GF-D8 (cell line): ENCODE measurements around the gene WWOX.

Source experiments
- DNase-seq: peaks from one replicate; lab custom pipeline; 2025; lab: John Stamatoyannopoulos, UW

The WWOX gene

DNA sequence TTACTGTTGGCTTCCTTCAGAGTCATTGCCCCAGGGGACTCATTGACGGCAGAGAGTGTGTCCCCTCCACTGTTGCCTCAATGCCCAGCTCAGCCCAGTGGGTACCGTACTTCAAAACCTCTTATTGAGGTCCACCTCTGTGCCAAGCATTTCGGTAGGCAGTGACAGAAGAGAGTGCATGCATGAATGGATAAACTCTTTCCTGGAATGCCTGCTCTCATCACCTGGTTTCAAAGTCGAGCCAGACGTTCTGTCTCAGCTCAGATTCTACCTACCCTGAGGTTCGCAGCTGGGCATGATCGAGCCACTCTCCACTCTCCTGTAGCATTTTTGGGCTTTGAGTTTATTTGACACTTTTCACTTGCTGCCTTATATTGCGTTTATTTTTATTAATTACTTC is 854.1 kb downstream of the WWOX start:
- no peak for DNase-seq

DNA sequence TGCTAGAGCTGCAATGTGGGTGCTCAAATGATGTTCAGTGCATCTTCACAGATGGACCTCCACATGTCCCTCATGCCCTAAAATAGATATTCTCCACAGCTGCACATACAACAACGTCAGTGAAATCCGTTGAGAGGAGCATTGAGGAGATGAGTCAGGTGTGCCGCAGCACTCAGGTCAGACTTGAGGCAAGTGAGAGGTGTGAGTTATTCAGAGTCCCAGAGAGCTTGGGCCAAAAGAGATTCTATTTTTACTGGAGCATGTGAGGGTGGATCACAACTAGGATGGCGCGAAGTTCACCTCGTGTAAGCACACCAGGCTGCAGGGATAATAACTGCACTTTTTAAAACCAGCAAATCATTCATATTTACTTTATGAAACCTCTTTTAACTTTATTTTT is 855.8 kb downstream of the WWOX start:
- no peak for DNase-seq

DNA sequence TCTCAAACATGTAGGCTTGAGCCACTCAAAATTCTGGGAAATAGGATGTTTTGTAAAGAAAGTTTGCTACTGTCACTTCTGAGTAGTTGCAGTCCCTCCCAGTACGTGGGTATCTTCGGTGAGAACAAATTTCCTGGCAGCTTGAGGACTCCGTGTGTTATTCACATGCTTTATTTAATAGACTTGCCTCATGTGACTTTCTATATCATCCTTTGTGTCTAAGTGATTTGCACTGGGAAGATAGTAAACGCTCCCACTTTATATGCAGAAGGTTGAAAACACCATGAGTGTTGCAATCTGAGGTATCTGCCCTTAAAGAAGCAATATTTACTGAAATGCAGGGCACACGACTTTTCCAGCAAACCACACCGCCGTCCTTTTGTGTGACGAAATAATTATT is 857.4 kb downstream of the WWOX start:
- no peak for DNase-seq

DNA sequence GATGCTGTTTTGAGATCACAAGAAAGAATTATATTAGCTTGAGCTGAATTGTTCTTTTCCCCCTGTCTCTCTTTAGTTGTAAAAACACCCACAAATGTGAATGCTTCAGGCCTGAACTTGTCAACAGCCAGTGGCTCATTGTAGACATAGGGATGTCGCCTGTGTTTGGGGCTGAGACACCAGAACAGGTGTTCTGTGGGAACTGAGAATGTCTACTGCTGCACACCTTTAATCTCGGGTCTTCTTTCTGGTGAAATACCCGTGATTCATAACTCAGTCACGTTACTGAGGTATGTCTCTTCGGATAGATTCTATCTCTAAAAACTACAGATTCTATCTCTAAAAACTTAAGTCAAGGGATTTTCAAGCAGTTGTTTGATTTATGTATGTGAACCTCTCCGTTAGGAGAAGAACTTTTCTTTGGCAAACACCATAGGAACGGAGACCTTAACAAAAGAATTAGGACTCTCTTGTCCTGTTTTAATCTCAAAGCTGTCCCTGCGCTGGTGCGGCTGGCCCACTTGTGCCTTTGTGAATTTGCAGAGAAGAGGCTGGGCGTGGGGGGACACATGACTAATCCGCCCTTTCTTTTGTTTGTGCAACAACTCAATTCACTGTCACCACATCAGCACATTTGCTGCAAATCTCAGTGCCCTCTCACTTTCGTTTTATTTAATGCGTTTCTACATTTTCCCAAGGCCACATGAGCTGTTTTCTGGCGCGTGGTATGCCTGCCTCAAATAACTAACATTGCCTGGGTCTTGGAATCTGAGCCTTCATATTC is 858.1 kb downstream of the WWOX start:
- DNase-seq, result no peak

DNA sequence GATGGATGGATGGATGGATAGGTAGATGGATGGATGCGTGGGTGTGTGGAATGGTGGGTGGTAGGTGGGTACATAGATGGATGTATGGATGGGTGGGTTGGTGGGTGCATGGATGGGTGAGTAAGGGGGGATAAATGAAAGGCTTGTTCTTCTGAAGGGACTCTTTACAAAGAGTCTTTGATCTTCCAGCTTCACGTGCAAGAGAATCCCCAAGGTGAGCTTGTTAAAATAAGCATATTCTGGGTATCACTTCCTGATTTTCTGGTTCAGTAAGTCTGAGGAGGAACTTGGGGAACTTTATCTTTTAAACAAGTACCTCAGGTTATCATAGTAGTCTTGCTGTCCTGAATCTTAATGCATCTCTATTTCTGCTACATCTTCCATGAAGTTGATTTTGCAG is 862.0 kb downstream of the WWOX start:
- DNase-seq, result no peak

GRCh38 chr16:78962457-78962929 is 863.0 kb downstream of the WWOX start:
- no peak for DNase-seq

GRCh38 chr16:78967948-78968347 is 868.5 kb downstream of the WWOX start:
- DNase-seq, result no peak

DNA sequence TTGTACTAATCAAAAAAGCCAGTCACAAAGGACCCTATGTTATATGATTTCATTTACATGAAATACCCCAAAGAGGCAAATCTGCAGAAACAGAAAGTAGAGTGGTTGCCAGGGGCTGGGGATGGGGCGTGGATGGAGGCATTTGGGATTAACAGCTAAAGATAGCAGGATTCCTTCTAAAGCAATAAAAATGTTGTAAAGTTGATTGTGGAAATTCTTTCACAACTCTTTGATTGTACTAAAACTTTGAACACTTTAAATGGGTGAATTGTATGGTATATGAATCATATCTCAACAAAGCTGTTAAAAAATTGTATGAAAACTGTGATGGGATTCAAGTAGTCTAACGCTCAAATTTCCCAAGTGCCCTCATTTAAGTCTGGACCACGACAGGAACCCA is 870.3 kb downstream of the WWOX start:
- no peak for DNase-seq

- no peak for DNase-seq
These were observed 871.2 kb downstream of the WWOX start for GRCh38 chr16:78970650-78971049.

- no peak for DNase-seq
These were observed 872.6 kb downstream of the WWOX start for GRCh38 chr16:78972006-78972405.

DNA sequence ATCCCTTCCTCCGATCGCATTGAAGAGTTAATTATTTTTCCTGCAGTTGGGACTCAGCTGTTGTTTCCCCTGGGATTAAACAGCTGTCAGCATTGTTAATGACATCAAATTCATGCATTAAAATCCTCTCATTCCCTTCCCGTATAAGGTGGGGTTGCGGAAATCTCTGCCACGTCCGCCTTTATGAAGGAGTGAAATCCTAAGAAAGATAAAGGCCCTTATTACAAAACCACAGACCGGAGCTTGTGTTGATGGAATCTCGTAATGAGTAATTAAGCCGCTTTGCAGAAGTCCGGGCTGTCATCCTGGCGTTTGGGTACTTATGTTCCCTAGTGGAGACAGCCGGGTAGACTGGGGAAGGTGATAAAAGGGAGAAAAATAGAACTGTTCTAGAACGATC is 873.5 kb downstream of the WWOX start:
- no peak for DNase-seq

GRCh38 chr16:78976212-78976611 is 876.8 kb downstream of the WWOX start:
- no peak for DNase-seq

DNA sequence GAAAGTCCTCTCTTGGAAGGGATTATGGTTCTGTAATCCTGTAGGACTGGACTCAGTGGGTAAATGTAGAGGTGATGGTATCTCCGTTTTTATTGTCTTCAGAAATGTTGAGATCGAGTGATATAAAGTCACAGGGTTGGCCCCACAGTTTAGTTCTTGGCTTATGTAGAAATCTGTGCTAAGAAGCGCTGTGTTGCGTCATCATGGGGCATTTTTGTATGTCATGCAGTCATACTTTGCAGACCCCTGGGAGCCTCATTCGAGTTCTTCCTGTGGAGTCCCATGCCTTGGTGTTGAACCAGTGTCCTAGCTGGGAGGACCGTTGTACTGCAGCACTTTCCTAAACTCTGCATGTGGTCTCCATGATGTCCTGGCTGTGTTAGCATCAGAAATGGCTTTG is 881.4 kb downstream of the WWOX start:
- DNase-seq, result no peak

- DNase-seq, result no peak
These were observed 882.8 kb downstream of the WWOX start for GRCh38 chr16:78982096-78982744.

DNA sequence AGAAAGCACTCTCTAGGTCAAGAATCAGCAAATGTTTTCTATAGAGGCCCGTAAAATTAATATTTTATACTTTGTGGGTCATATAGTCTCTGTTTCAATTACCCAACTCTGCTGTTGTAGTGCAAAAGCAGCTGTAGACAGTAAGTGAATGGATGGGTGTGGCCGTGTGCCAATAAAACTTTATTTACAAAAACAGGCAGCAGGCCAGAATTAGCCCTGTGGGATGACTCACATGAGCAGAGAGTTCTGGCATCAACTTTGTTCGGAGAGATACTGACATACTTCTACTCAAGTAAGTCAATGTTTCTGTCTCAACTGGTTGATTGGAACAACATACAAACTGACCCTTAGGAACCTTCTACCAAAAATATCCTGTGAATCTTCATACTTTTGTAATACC is 884.9 kb downstream of the WWOX start:
- DNase-seq, result no peak

DNA sequence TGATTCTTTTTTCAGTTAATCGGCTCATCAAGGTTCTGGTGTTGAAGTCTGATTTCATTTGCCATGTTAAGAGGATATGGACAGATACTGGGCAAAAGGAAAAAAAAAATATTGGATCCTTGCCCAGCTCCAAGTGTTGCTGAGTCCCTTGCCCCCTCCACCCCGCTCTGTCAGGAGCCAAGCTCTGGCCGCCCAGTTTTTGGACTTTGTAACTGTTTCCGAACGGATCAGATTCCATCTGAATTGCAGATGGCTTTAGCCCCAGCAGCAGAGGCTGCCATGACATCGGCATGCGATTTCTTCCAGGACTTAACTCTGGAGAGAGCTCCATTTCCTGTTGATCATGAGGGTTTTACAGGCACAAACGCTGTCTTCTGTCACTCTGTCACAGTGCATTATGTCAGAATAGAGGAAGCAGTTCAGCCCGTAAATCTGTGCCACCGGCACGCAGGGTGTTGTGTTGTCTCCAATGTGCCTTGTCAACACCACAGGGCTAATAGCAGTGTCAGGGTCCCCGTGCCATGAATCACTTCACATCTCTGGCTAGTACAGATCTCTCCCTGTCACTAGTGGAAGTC is 885.5 kb downstream of the WWOX start:
- no peak for DNase-seq

DNA sequence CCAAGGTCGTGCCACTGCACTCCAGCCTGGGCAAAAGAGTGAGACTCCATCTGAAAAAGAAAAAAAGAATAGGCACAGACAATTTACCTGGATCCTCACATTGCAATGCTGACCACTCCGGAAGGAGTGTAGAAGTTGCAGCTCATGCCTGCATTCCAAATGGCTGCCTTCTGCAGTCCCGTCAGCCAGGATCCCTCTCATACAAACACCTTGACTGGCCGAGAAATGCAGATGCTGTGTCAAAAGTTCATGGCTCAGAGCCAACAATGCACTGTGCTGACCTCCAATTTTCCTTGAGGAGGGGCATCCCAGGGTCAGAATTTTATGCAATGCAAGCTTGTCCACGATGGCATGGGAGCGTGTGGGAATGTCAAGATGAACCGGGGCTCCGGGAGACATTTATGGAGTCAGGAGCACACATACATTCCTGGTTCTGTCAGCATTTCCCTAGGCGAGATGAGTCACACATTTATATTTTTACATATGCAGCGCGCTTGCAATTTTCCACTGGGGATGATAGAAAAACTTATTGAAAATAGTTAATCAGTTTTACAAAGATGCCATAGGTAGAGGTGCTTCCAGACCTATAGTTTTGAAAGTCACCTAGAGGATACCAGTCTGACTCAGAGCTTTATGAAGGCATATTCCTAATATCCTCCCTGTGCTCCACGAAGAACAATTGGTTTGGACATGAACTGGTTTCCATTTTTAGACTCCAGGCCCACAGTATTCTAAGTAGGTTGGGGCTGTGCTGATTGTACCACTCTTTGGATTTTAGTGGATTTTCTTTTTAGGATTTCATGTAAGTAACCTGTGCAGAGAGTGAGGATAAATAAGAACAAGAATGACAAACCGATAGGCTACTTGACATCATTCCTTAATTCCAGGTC is 886.5 kb downstream of the WWOX start:
- no peak for DNase-seq

- DNase-seq, result no peak
These were observed 888.2 kb downstream of the WWOX start for GRCh38 chr16:78987666-78988065.

- DNase-seq, result no peak
These were observed 889.0 kb downstream of the WWOX start for GRCh38 chr16:78988361-78988969.

GRCh38 chr16:78990309-78990701 is 890.9 kb downstream of the WWOX start:
- no peak for DNase-seq

GRCh38 chr16:78992001-78992400 is 892.5 kb downstream of the WWOX start:
- DNase-seq, result no peak

DNA sequence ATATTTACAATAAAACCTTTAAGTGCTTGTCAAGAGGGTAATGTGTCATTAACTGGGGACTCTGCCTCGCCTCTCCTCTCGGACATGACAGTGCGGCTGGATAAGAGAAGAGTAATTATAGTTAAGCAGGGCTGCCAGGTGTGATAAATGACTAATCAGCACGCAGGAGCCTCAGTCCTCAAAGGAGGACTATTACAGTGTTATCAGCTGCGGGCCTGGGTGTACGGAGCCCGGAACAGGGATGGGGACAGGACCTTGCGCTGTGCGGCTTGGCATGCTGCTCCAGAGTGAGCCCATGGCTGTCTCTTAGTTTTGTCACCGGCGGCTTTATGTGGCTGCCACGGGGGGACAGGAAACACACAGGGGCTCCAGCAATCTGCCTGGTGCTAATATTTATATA is 893.9 kb downstream of the WWOX start:
- no peak for DNase-seq
